HT-29 (cell line): ENCODE data around the gene BCL7A. TPM values are rescaled to one million over a fixed set of nuclear protein-coding genes. Genes with fewer than 3 reads are reported as not detected.

ENCODE experiments used
- DNase-seq: peaks from one replicate; pipeline ENCODE4 v3.0.0-alpha.2; 2015; ENCODE audit warnings: low spot score
- total RNA-seq: library from RNA; depleted of rRNA; stranded (reverse); fragments of >200 nt; shearing (Covaris generic); gene quantifications from 2 replicates; pipeline ENCODE4 v1.2.3, GENCODE V29; 2014

BCL7A gene
- total RNA-seq, 1 experiment from 2014 or later: 11.0 TPM

- DNase-seq: no peak
Measured at GRCh38 chr12:121996945-121997612, 24.6 kb upstream of the BCL7A start.

GRCh38 chr12:122001466-122002209 lies 20.0 kb upstream of the BCL7A start:
- no peak for DNase-seq

GRCh38 chr12:122003651-122004611 lies 17.8 kb upstream of the BCL7A start:
- no peak for DNase-seq

GRCh38 chr12:122004633-122005071 lies 17.0 kb upstream of the BCL7A start:
- no peak for DNase-seq

- DNase-seq: no peak
Measured at GRCh38 chr12:122005252-122005776, 16.4 kb upstream of the BCL7A start.

GRCh38 chr12:122006186-122006926 lies 15.3 kb upstream of the BCL7A start:
- DNase-seq: no peak

GRCh38 chr12:122009741-122010140 lies 11.9 kb upstream of the BCL7A start:
- no peak for DNase-seq

GRCh38 chr12:122012184-122012583 lies 9.5 kb upstream of the BCL7A start:
- no peak for DNase-seq

GRCh38 chr12:122013136-122013535 lies 8.5 kb upstream of the BCL7A start:
- DNase-seq: no peak

GRCh38 chr12:122013791-122014590 lies 7.7 kb upstream of the BCL7A start:
- no peak for DNase-seq

GRCh38 chr12:122014781-122015180 lies 6.9 kb upstream of the BCL7A start:
- DNase-seq: no peak

- no peak for DNase-seq
Measured at GRCh38 chr12:122018457-122018856, 3.2 kb upstream of the BCL7A start.

GRCh38 chr12:122018937-122019336 lies 2.7 kb upstream of the BCL7A start:
- no peak for DNase-seq

- DNase-seq: no peak
Measured at GRCh38 chr12:122020795-122021192, 890 bp upstream of the BCL7A start.

GRCh38 chr12:122021193-122021821 lies 377 bp upstream of the BCL7A start:
- DNase-seq: no peak

GRCh38 chr12:122022393-122023338 lies 982 bp downstream of the BCL7A start:
- no peak for DNase-seq

- peak; percentile 54 for DNase-seq
Measured at GRCh38 chr12:122023339-122024131, 1.9 kb downstream of the BCL7A start.
